Frontal cortex (tissue), 4 donors: ENCODE measurements around the gene ARSG. TPM values are rescaled to one million over a fixed set of nuclear protein-coding genes. Genes with fewer than 3 reads are reported as not detected.
"Not testable (repeated sequence)": the region's sequence is repeated elsewhere in the genome, so short reads cannot be mapped to it uniquely, and the experiment has no call there.

Source experiments
- DNase-seq, 2 donors: peaks; one replicate each; pipeline ENCODE4 v3.0.0; 2012; ENCODE audit warnings: low spot score in 2 of 2
- FAIRE-seq: peaks from 2 replicates; lab custom pipeline; 2012; peaks lifted over from hg19 to GRCh38; lab: Jason Lieb, UNC
- total RNA-seq: library from RNA; depleted of rRNA; stranded (reverse); fragments of >200 nt; gene quantifications from one replicate; pipeline ENCODE4 v1.2.3, GENCODE V29; 2014
- donor health status: control.
- donor health status: control.
- donor health status: control.

Gene ARSG
- 5.7 TPM for total RNA-seq

GRCh38 chr17:68290955-68291835 is at the start of gene ARSG, which contains the start of gene SLC16A6:
ARSG (plus strand) TSS chr17:68291495; CDS start chr17:68307494, 15,999 bp downstream.
SLC16A6 (minus strand) TSS chr17:68291127; CDS start chr17:68278320, 12,807 bp downstream.
- peak; percentile 76 to 79 for DNase-seq
- FAIRE-seq: no peak

GRCh38 chr17:68246271-68247028 is 44.8 kb upstream of the ARSG start:
- FAIRE-seq: no peak
- no peak for DNase-seq

GRCh38 chr17:68247445-68248198 is 43.7 kb upstream of the ARSG start, which contains the start of gene AMZ2:
AMZ2 (plus strand) TSS chr17:68248043; CDS start chr17:68250188, 2,145 bp downstream.
- DNase-seq (peak; percentile 89 to 93), FAIRE-seq (no peak)

- DNase-seq (no peak), FAIRE-seq (no peak)
Measured at GRCh38 chr17:68248199-68248825, 43.0 kb upstream of the ARSG start.

- FAIRE-seq (no peak), DNase-seq (no peak)
Measured at GRCh38 chr17:68248891-68249290, 42.4 kb upstream of the ARSG start.

GRCh38 chr17:68249354-68249765 is 41.9 kb upstream of the ARSG start:
- FAIRE-seq: no peak

GRCh38 chr17:68253426-68253825 is 37.9 kb upstream of the ARSG start:
- DNase-seq, FAIRE-seq: not testable (repeated sequence)

More at GRCh38 chr17:68249354-68249765, 41.9 kb upstream of the ARSG start:
- DNase-seq: no peak

GRCh38 chr17:68255151-68255550 is 36.1 kb upstream of the ARSG start:
- FAIRE-seq (no peak), DNase-seq (no peak)

GRCh38 chr17:68255731-68256538 is 35.4 kb upstream of the ARSG start:
- FAIRE-seq: no peak
- no peak for DNase-seq

- DNase-seq, FAIRE-seq: not testable (repeated sequence)
Measured at GRCh38 chr17:68256701-68257100, 34.6 kb upstream of the ARSG start.

- FAIRE-seq: no peak
Measured at GRCh38 chr17:68257934-68258333, 33.4 kb upstream of the ARSG start.

GRCh38 chr17:68258890-68259647 is 32.2 kb upstream of the ARSG start:
- FAIRE-seq: not testable (repeated sequence)
- DNase-seq: peak in 1 of 2 donors; percentile 34

More at GRCh38 chr17:68257934-68258333, 33.4 kb upstream of the ARSG start:
- no peak for DNase-seq

- DNase-seq, FAIRE-seq: not testable (repeated sequence)
Measured at GRCh38 chr17:68259648-68259951, 31.7 kb upstream of the ARSG start.

GRCh38 chr17:68260051-68260762 is 31.1 kb upstream of the ARSG start:
- DNase-seq (no peak), FAIRE-seq (no peak)

- not testable (repeated sequence) for DNase-seq
Measured at GRCh38 chr17:68262467-68262866, 28.8 kb upstream of the ARSG start.

GRCh38 chr17:68263101-68263681 is 28.1 kb upstream of the ARSG start:
- DNase-seq (peak in 1 of 2 donors; percentile 26), FAIRE-seq (peak; percentile 69)

More at GRCh38 chr17:68262467-68262866, 28.8 kb upstream of the ARSG start:
- not testable (repeated sequence) for FAIRE-seq

- not testable (repeated sequence) for DNase-seq, FAIRE-seq
Measured at GRCh38 chr17:68265833-68266232, 25.5 kb upstream of the ARSG start.
